HG02588 (cell line): ENCODE results near the gene HS6ST1.

ENCODE experiments used
- ATAC-seq: cut with Tn5 transposase; IDR thresholded peaks from one replicate; pipeline ENCODE4 v1.9.1; 2021; ENCODE audit warnings: mild to moderate bottlenecking, moderate library complexity; ENCODE audit not compliant: unreplicated experiment

HS6ST1 gene, protein sequence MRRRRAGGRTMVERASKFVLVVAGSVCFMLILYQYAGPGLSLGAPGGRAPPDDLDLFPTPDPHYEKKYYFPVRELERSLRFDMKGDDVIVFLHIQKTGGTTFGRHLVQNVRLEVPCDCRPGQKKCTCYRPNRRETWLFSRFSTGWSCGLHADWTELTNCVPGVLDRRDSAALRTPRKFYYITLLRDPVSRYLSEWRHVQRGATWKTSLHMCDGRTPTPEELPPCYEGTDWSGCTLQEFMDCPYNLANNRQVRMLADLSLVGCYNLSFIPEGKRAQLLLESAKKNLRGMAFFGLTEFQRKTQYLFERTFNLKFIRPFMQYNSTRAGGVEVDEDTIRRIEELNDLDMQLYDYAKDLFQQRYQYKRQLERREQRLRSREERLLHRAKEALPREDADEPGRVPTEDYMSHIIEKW

GRCh38 chr2:128318776-128319464 is at the start of gene HS6ST1:
HS6ST1 (minus strand) TSS chr2:128318868; CDS start chr2:128318563, 305 bp downstream.
- ATAC-seq = peak; percentile 64

DNA sequence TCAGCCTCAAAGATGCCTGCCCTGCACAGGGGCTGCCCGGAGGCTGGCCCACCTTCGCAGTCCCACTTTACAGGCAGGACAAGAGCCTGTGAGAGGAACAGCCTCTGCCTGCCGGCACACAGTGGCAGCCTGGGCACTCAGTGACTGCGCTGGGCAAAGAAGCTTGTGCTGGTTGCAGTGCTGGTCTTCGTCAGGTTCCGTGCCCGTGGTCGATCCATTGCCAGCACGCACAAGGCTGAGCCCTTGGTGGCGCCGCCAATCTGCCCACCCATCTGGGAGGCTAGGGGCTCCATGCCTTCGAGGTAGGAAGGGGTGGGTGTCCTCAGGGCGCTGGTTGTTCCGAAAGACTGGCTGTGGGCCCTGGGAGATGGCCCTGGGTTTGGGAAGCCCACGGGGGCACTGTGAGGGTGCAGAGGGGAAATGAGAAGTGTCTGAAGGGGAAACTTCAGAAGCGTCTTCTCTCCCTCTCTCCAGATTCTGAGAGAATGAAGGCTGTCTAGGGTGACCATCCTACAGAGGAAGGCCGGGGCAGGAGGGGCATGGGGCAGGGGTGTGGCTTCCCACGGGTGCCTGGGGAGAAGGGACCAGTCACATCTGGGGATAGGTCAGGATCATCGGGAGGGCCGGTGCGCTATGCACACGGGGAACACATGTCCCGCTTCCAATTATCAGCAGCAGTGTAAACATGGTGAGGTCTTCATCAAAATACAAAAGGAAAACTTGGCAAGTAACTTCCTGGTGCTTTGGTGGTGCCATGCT is 49.1 kb upstream of the HS6ST1 start:
- ATAC-seq = no peak

GRCh38 chr2:128366713-128367511 is 48.2 kb upstream of the HS6ST1 start:
- no peak for ATAC-seq

DNA sequence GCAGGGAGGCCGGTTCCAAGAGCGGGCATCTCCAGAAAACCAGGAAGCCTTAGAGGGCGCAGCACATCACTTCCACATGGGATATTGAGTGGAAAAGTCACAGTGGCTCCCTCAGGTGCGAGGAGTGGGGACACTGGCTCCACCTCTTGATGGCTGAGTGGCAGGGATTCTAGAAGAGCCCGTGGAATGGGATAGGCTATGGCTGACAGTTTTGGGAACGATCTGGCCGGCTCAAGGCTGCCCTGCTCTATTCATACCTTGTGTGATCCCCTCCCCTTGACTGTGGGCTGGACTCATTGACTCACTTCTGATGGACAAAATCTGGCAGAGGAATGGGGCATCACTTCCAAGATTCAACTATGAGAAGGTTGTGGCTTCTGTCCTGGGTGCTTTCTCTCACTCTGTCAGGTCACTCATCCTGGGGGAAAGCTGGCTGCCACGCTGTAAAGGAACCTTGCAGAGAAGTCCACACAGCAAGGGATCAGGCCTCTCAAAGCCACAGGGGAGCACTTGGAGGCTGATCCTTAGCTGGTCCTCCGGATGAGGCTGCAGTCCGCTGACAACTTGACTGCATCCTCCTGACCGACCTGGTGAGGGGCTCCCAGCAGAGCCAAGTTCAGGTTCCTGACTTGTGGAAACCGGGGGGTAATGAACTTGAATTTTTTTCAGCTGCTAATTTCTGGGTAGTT is 46.7 kb upstream of the HS6ST1 start:
- ATAC-seq = no peak

DNA sequence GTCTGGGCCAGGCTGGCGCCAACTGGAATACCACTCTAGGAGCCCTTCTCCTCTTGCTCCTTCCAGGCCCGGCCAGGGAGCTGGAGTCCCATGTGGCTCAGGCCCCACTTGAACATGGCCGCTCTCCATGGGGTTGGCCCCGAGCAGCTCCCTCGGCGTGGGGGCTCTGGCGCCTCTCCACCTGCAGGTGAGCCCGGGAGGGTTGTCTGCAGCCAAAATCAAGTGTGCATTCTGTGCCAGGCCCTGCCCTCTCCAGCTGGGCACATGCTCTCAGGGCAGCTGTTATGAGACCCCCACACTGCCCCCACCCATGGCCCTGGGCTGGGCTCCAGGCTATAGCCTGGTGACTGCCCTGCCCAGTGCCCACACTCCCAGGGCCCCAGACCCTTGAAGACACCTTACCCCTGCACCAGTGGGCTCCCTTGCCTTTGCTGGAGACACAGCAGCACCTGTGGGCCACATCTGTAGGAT is 45.8 kb upstream of the HS6ST1 start:
- ATAC-seq = no peak

- ATAC-seq = no peak
Measured at GRCh38 chr2:128363934-128364361, 45.3 kb upstream of the HS6ST1 start.

DNA sequence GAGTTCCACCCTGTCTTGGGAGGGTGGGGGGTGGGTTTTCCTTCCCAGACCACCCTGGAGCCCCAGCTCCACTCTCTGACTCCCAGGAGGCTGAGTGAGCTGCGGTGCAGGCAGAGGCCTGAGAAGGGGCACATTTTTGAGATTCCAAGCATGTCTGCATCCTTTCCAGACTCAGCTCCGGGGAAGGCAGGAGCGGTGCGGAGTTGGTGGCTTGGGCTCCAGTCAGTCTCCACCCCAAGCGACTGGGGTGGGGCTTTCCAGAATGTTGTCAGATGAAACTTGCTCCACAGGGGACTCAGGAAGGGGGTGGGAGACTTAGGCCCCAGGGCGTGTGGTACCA is 44.2 kb upstream of the HS6ST1 start:
- ATAC-seq = no peak

- no peak for ATAC-seq
Measured at GRCh38 chr2:128362176-128362888, 43.7 kb upstream of the HS6ST1 start.

DNA sequence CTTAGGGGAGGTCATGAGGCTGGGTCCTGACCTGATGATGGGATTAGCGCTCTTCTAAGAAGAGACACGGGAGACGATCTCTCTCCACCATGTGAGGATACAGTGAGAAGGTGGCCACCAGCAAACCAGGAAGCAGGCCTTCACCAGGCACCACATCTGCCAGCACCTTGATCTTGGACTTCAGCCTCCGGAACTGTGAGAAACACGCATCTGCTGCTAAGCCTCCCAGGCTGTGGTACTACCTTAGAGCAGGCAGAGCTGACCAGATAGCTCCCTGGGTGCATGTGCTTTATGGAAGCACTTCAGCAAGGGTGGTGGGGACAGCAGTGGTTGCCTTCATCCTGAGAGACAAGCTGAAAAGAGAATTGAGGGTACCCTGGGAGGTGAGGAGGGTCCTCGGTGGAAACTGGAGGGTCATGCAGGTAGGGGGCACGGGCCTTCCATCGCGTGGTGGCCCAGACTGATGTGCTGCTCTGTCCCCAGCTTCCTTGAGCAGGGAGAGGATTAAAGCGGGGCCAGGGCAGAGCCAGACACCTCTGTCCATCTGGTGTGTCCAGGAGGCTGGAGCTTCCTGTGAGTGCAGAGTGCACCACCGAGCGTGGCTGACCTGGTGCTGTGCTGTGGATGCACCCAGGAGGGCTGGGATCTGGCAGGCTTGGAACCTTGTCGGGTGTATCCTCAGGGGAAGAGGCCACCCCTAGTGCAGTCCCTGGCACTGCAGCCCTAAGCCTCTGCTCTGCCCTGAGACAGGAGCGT is 42.9 kb upstream of the HS6ST1 start:
- no peak for ATAC-seq

DNA sequence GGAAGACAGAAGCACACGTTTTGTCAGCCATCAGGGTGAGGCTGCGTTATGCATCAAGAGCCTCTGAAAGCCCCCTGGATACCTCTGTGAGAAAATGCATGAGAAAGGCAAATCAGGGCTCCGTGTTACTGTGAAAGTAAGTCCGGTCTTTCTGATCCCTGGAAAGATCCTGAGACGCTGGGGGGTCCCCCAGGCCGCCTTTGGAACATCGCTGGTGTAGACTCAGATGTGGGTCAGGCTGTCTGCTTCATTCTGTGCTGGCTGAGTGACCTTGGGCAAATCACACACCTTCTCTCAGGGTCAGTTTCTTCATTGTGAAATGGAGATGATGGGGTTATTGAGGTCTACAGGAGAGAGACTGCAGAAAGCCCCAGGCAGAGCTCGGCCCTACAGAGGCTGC is 42.0 kb upstream of the HS6ST1 start:
- no peak for ATAC-seq

GRCh38 chr2:128359841-128360240 is 41.2 kb upstream of the HS6ST1 start:
- ATAC-seq = no peak

- no peak for ATAC-seq
Measured at GRCh38 chr2:128358941-128359731, 40.5 kb upstream of the HS6ST1 start.

- no peak for ATAC-seq
Measured at GRCh38 chr2:128357506-128358370, 39.1 kb upstream of the HS6ST1 start.

- no peak for ATAC-seq
Measured at GRCh38 chr2:128356127-128356526, 37.5 kb upstream of the HS6ST1 start.

DNA sequence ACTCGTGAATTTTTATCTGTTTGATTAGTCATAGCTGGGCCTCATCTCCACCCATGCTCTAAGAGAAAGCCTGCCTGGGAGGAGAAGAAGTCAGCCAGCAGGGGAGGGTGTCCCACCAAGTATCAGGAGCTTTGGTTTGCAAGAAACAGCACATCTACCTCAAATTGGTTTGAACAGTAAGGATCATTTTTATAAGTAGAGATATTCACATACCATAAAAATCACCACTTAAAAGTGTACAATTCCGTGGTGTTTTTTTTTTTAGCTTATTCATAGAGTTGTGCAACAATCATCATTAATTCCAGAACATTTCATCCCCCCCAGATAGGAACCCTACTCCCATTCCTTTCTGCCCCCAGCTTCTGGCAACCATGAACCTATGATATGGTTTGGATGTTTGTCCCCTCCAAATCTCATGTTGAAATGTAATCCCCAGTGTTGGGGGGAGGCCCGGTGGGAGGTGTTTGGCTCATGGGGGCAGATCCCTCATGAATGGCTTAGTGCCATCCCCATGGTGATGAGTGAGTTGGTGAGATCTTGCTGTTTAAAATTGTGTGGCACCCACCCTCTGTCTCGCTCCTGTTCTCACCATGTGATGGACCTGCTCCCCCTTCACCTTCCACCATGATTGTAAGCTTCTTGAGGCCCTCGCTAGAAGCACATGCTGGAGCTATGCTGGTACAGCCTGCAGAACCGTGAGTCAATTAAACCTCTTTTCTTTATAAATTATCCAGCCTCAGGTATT is 36.2 kb upstream of the HS6ST1 start:
- no peak for ATAC-seq

GRCh38 chr2:128354161-128354560 is 35.5 kb upstream of the HS6ST1 start:
- ATAC-seq = no peak
